Keratinocyte (primary cell): ENCODE data around the gene MVP. TPM values are rescaled to one million over a fixed set of nuclear protein-coding genes. Genes with fewer than 3 reads are reported as not detected.
"Not testable (repeated sequence)": the region's sequence is repeated elsewhere in the genome, so short reads cannot be mapped to it uniquely, and the experiment has no call there.

Source experiments
- DNase-seq: peaks from one replicate; pipeline ENCODE4 v3.0.0-alpha.2; 2011; ENCODE audit warnings: low read depth, missing footprints, low spot score
- FAIRE-seq: peaks from 2 replicates; lab custom pipeline; 2011; peaks lifted over from hg19 to GRCh38; lab: Jason Lieb, UNC
- H2AFZ ChIP-seq: 2 replicates; pipeline ENCODE4 v1.6.0; 2012; ENCODE audit warnings: low read length, control low read depth, inconsistent platforms; ENCODE audit not compliant: control insufficient read depth
- H3K27ac ChIP-seq: 2 replicates; pipeline ENCODE4 v1.5.1; 2011; ENCODE audit warnings: low read length; ENCODE audit not compliant: control insufficient read depth, insufficient read depth
- H3K27me3 ChIP-seq: 3 replicates; pipeline ENCODE4 v1.6.0; 2011; ENCODE audit warnings: low read length; ENCODE audit not compliant: control insufficient read depth, insufficient read depth; ENCODE audit errors: extremely low read depth
- H3K36me3 ChIP-seq, 2 experiments: 2 replicates in 1 of 2; 3 replicates in 1 of 2; pipeline ENCODE4 v1.5.1; 2011; ENCODE audit warnings: low read length in 2 of 2, mild to moderate bottlenecking in 1 of 2; ENCODE audit not compliant: control insufficient read depth in 2 of 2, insufficient read depth in 2 of 2; ENCODE audit errors: extremely low read depth in 1 of 2
- H3K4me1 ChIP-seq: 3 replicates; pipeline ENCODE4 v1.5.1; 2011; ENCODE audit warnings: low read length; ENCODE audit not compliant: control insufficient read depth, insufficient read depth; ENCODE audit errors: extremely low read depth
- H3K4me2 ChIP-seq: 3 replicates; pipeline ENCODE4 v1.6.0; 2011; ENCODE audit warnings: low read depth, low read length; ENCODE audit not compliant: control insufficient read depth, insufficient read depth; ENCODE audit errors: extremely low read depth
- H3K4me3 ChIP-seq, 3 experiments: fragments of 200-600 bp in 1 of 3; sonication (generic) in 1 of 3; 2 replicates in 2 of 3; 3 replicates in 1 of 3; pipeline ENCODE4 v1.5.1; 2011 to 2016; ENCODE audit warnings: low read length in 3 of 3, mild to moderate bottlenecking in 3 of 3, control low read depth in 2 of 3, inconsistent platforms in 1 of 3, low read depth in 1 of 3, mixed read lengths in 1 of 3, mixed run types in 1 of 3, moderate library complexity in 1 of 3; ENCODE audit not compliant: control insufficient read depth in 2 of 3, insufficient read depth in 2 of 3; ENCODE audit errors: extremely low read depth in 1 of 3
- H3K79me2 ChIP-seq: 2 replicates; pipeline ENCODE4 v1.6.0; 2012; ENCODE audit warnings: low read length; ENCODE audit not compliant: control insufficient read depth, insufficient read depth
- H3K9ac ChIP-seq: 3 replicates; pipeline ENCODE4 v1.6.0; 2011; ENCODE audit warnings: low read length; ENCODE audit not compliant: control insufficient read depth, insufficient read depth; ENCODE audit errors: extremely low read depth
- H3K9me1 ChIP-seq: 3 replicates; pipeline ENCODE4 v1.6.0; 2011; ENCODE audit warnings: low read length; ENCODE audit not compliant: control insufficient read depth, insufficient read depth; ENCODE audit errors: extremely low read depth
- H3K9me3 ChIP-seq: 2 replicates; pipeline ENCODE4 v1.5.1; 2012; ENCODE audit warnings: low read depth, low read length; ENCODE audit not compliant: control insufficient read depth
- H4K20me1 ChIP-seq: 3 replicates; pipeline ENCODE4 v1.6.0; 2011; ENCODE audit warnings: low read length; ENCODE audit not compliant: control insufficient read depth, insufficient read depth; ENCODE audit errors: extremely low read depth
- CTCF ChIP-seq, 3 experiments: IDR thresholded peaks in 1 of 3; conservative IDR thresholded peaks in 1 of 3; optimal IDR thresholded peaks in 1 of 3; 2 replicates in 2 of 3; 3 replicates in 1 of 3; pipeline versions ENCODE3 to v1.5.1; 2011; ENCODE audit warnings: low read length in 3 of 3, mild to moderate bottlenecking in 3 of 3, moderate library complexity in 2 of 3, control low read depth in 1 of 3, inconsistent platforms in 1 of 3; ENCODE audit not compliant: insufficient read depth in 2 of 3; ENCODE audit errors: extremely low read depth in 1 of 3
- EZH2 ChIP-seq: IDR thresholded peaks from one replicate; pipeline ENCODE4 v1.6.1; 2012; ENCODE audit warnings: inconsistent platforms, mild to moderate bottlenecking, low read length, moderate library complexity
- dilution Hi-C: fragments of 300-500 bp; cut with MboI; formaldehyde crosslinking; loops from one replicate; pipeline ENCODE4 v1.7.0; 2020; ENCODE audit warnings: low sequenced_read_pairs; ENCODE audit not compliant: extremely low pct_ligation_motif_present
- polyA plus RNA-seq, 5 experiments: library from polyadenylated mRNA; depleted of rRNA in 3 of 5; stranded (reverse) in 3 of 5; stranded (forward) in 1 of 5; unstranded in 1 of 5; fragments of >200 nt; gene quantifications; 1 replicate in 1 of 5; 2 replicates in 3 of 5; 3 replicates in 1 of 5; pipeline versions ENCODE4 v1.2.1 to v1.2.3, GENCODE V29; 2011 to 2012; ENCODE audit warnings: missing spikeins in 2 of 5, low read depth in 1 of 5, low replicate concordance in 1 of 5

MVP gene
- polyA plus RNA-seq, 1 donor (not counting 4 experiments of a cell fraction or from before 2014, with no cell fraction given): 148 TPM

GRCh38 chr16:29864205-29864604, 43.9 kb downstream of the MVP start:
- Histone ChIP-seq H3K4me2 (no peak overlapping the region), H3K79me2 (peaks cover 8% of the 10 kb centered on the region), H3K4me1 (peaks cover 6% of the 10 kb centered on the region), H3K9me1 (no peaks in the 10 kb centered on the region), H3K9ac (no peak overlapping the region), H2AFZ (no peak overlapping the region), H4K20me1 (no peaks in the 10 kb centered on the region), H3K9me3 (no peaks in the 10 kb centered on the region), H3K27me3 (no peaks in the 10 kb centered on the region), H3K4me3 (no peak overlapping the region), H3K27ac (no peak overlapping the region), H3K36me3 (peaks cover 0 to 11% of the 10 kb centered on the region in 2 experiments)
- dilution Hi-C loops: no loop called here
- TF ChIP-seq EZH2 (no peak), CTCF (optimal IDR thresholded peaks at IDR 0.05 in 1 of 3, IDR thresholded peaks at IDR 0.05 in 1 of 3, conservative IDR thresholded peaks at IDR 0.05 in 1 of 3; ENCODE audit: extremely low read depth in 1 of 3, insufficient read depth in 2 of 3, low read length in 3 of 3) (no peak)
- FAIRE-seq (no peak), DNase-seq (no peak)

- DNase-seq (no peak), FAIRE-seq (no peak)
- H3K9me3 ChIP-seq: no peaks in the 10 kb centered on the region
- no peak overlapping the region for H2AFZ ChIP-seq
- dilution Hi-C loops: no loop called here
- H3K9ac ChIP-seq: no peak overlapping the region
- TF ChIP-seq EZH2 (no peak), CTCF (optimal IDR thresholded peaks at IDR 0.05 in 1 of 3, IDR thresholded peaks at IDR 0.05 in 1 of 3, conservative IDR thresholded peaks at IDR 0.05 in 1 of 3; ENCODE audit: extremely low read depth in 1 of 3, insufficient read depth in 2 of 3, low read length in 3 of 3) (no peak)
- peaks cover 2% of the 10 kb centered on the region for H3K4me1 ChIP-seq
- H3K27ac ChIP-seq: no peak overlapping the region
- H3K4me2 ChIP-seq: no peak overlapping the region
- H3K4me3 ChIP-seq: no peak overlapping the region
- H3K27me3 ChIP-seq: no peaks in the 10 kb centered on the region
- H3K36me3 ChIP-seq: no peaks in the 10 kb centered on the region
- H3K9me1 ChIP-seq: no peaks in the 10 kb centered on the region
- no peaks in the 10 kb centered on the region for H3K79me2 ChIP-seq
- no peaks in the 10 kb centered on the region for H4K20me1 ChIP-seq
Measured at GRCh38 chr16:29868396-29869009, 48.2 kb downstream of the MVP start.

- H4K20me1 ChIP-seq, H3K4me2 ChIP-seq, H3K9me3 ChIP-seq, H3K79me2 ChIP-seq, H3K9me1 ChIP-seq, H3K4me3 ChIP-seq, FAIRE-seq, H3K36me3 ChIP-seq, H3K9ac ChIP-seq, dilution Hi-C loops, H3K27ac ChIP-seq, DNase-seq, H3K27me3 ChIP-seq, H3K4me1 ChIP-seq, H2AFZ ChIP-seq: not testable (repeated sequence)
Measured at GRCh38 chr16:29869067-29869466, 48.8 kb downstream of the MVP start.
